OCI-M1 (cell line): ENCODE measurements around the gene SIL1.

Experiments
- DNase-seq: peaks from one replicate; lab custom pipeline; 2025; lab: John Stamatoyannopoulos, UW

Gene SIL1

GRCh38 chr5:138914338-138914737 is 283.8 kb downstream of the SIL1 start:
- DNase-seq, result no peak

- no peak for DNase-seq
Observed at GRCh38 chr5:138913773-138914172, 284.4 kb downstream of the SIL1 start.

- DNase-seq, result no peak
Observed at GRCh38 chr5:138912093-138912492, 286.1 kb downstream of the SIL1 start.

- no peak for DNase-seq
Observed at GRCh38 chr5:138911441-138911840, 286.7 kb downstream of the SIL1 start.

GRCh38 chr5:138910546-138911185 is 287.5 kb downstream of the SIL1 start:
- no peak for DNase-seq

GRCh38 chr5:138909734-138910133 is 288.4 kb downstream of the SIL1 start:
- DNase-seq, result no peak

- DNase-seq, result no peak
Observed at GRCh38 chr5:138905541-138905940, 292.6 kb downstream of the SIL1 start.

- DNase-seq, result no peak
Observed at GRCh38 chr5:138903130-138903775, 294.9 kb downstream of the SIL1 start.

- no peak for DNase-seq
Observed at GRCh38 chr5:138901716-138902115, 296.5 kb downstream of the SIL1 start.

- DNase-seq, result no peak
Observed at GRCh38 chr5:138900281-138900965, 297.7 kb downstream of the SIL1 start.

GRCh38 chr5:138898742-138899141 is 299.4 kb downstream of the SIL1 start:
- peak; percentile 40 for DNase-seq

GRCh38 chr5:138898299-138898698 is 299.9 kb downstream of the SIL1 start:
- DNase-seq, result no peak
